ENCODE measurements around the gene DNM2. TPM values are rescaled to one million over a fixed set of nuclear protein-coding genes. Genes with fewer than 3 reads are reported as not detected.

DNM2 gene
- total and polyA plus RNA-seq, 2 of the 13 experiments (the other 11 are each of a cell fraction or from before 2014, with no cell fraction given), result 41.7 to 59.8 TPM

- Histone ChIP-seq H3K27ac (ENCODE audit: extremely low read length, insufficient read depth, low read length) (no peak overlapping the region), H2AFZ (ENCODE audit: low read length) (no peak overlapping the region), H3K4me2 (ENCODE audit: low read depth, low read length) (no peak overlapping the region), H3K79me2 (ENCODE audit: insufficient read depth, low read length) (peaks cover 81% of the 10 kb centered on the region), H4K20me1 (ENCODE audit: insufficient read depth, low read length) (0 out of 2 replicates have a peak, but pooled peaks cover 6% of the 10 kb centered on the region), H3K9ac (ENCODE audit: insufficient read depth, low read depth, low read length) (no peak overlapping the region), H3K9me3 (ENCODE audit: low read length) (no peaks in the 10 kb centered on the region), H3K4me1 (ENCODE audit: insufficient read depth, low read length) (peaks cover 19% of the 10 kb centered on the region), H3K4me3 (replicated peaks in 1 of 3; ENCODE audit: insufficient read depth in 1 of 3, low read depth in 2 of 3, low read length in 3 of 3) (no peak overlapping the region), H3K36me3 (replicated peaks in 1 of 2; ENCODE audit: control insufficient read depth in 1 of 2, insufficient read depth in 2 of 2, low read length in 2 of 2) (peaks cover 1 to 16% of the 10 kb centered on the region in 2 experiments; a peak in 3 of 5 replicates), H3K27me3 (ENCODE audit: control insufficient read depth in 1 of 2, insufficient read depth in 2 of 2, low read length in 2 of 2) (no peaks in the 10 kb centered on the region)
- FAIRE-seq (no peak), ATAC-seq (no peak), DNase-seq (ENCODE audit: low spot score) (no peak)
- 96% methylated on average over 11 of the region's 14 CpGs for WGBS (ENCODE audit: low lambda C conversion rate)
- intact Hi-C loops (cut with micrococcal nuclease; ENCODE audit: unreplicated experiment) (no loop called here), in situ Hi-C loops (cut with HindIII; ENCODE audit: extremely low pct_ligation_motif_present, low pct_unique_long_range_greater_than_20kb) (no loop called here)
- no TSS peak for BruUV-seq (replicated peaks)
- POLR2A ChIA-PET, result interaction anchor here (1.1 kb wide), 1 partner anchor 10 kb away, joined by 4 read pairs; the partner anchor contains the start of gene DNM2
- CTCF ChIA-PET (ENCODE audit: low intra/inter-chr PET ratio, low total read pairs), result no interaction called here
- TF ChIP-seq KAT2B (IDR thresholded peaks at IDR 0.05; ENCODE audit: borderline replicate concordance, low read depth, low read length), result no peak
- TF ChIP-seq HNRNPUL1 (IDR thresholded peaks at IDR 0.05; ENCODE audit: low read depth, low read length), result no peak
- TF ChIP-seq REXO4 (CRISPR knock-in tag; IDR thresholded peaks at IDR 0.05; ENCODE audit: borderline replicate concordance), result no peak
- no peak for TF ChIP-seq GATAD1 (CRISPR knock-in tag; IDR thresholded peaks at IDR 0.05)
- no peak for TF ChIP-seq FOXA3 (CRISPR knock-in tag; IDR thresholded peaks at IDR 0.05)
These were observed 9.9 kb downstream of the DNM2 start for GRCh38 chr19:10727685-10728201.

DNA sequence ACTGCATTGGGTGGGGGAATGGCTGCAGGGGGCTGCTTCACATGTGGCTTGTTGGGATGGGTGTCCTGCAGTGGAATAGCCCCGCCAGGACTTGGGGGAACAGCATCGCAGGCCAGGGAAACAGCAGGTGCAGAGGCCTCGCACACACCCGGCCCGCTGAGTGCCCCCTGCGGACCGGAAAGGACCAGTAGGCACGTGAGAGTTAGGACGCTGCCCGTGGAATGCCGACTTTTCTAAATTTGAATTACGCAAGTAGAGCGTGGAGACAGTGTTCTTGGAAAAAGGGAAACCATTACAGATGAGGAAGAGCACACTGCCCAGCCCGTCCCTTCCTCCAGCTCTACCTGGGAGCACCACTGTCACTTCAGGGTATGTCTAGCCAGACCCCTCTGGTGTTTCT lies 11.5 kb downstream of the DNM2 start:
- ATAC-seq (no peak), DNase-seq (ENCODE audit: low spot score) (no peak), FAIRE-seq (no peak)
- no peak overlapping the region for H3K9ac ChIP-seq (ENCODE audit: insufficient read depth, low read depth, low read length)
- in situ Hi-C loops (cut with HindIII; ENCODE audit: extremely low pct_ligation_motif_present, low pct_unique_long_range_greater_than_20kb), result no loop called here
- peaks cover 23% of the 10 kb centered on the region for H3K4me1 ChIP-seq (ENCODE audit: insufficient read depth, low read length)
- H2AFZ ChIP-seq (ENCODE audit: low read length), result no peak overlapping the region
- no peak overlapping the region for H3K27ac ChIP-seq (ENCODE audit: extremely low read length, insufficient read depth, low read length)
- no peaks in the 10 kb centered on the region for H3K27me3 ChIP-seq (ENCODE audit: control insufficient read depth in 1 of 2, insufficient read depth in 2 of 2, low read length in 2 of 2)
- peaks cover 83% of the 10 kb centered on the region for H3K79me2 ChIP-seq (ENCODE audit: insufficient read depth, low read length)
- H3K9me3 ChIP-seq (ENCODE audit: low read length), result no peaks in the 10 kb centered on the region
- ChIA-PET POLR2A (no interaction called here), CTCF (ENCODE audit: low intra/inter-chr PET ratio, low total read pairs) (no interaction called here)
- no TSS peak for BruUV-seq (replicated peaks)
- 96% methylated on average over 14 of the region's 14 CpGs for WGBS (ENCODE audit: low lambda C conversion rate)
- H3K4me2 ChIP-seq (ENCODE audit: low read depth, low read length), result no peak overlapping the region
- intact Hi-C loops (cut with micrococcal nuclease; ENCODE audit: unreplicated experiment), result no loop called here
- no peak for TF ChIP-seq ZNF597 (CRISPR knock-in tag; IDR thresholded peaks at IDR 0.05)
- TF ChIP-seq NCOA2 (CRISPR knock-in tag; IDR thresholded peaks at IDR 0.05), result no peak
- TF ChIP-seq LCORL (IDR thresholded peaks at IDR 0.05), result no peak
- TF ChIP-seq LCORL (CRISPR knock-in tag; IDR thresholded peaks at IDR 0.05), result no peak
- TF ChIP-seq ZNF720 (CRISPR knock-in tag; IDR thresholded peaks at IDR 0.05), result no peak
- peaks cover 0 to 12% of the 10 kb centered on the region in 2 experiments; a peak in 3 of 5 replicates for H3K36me3 ChIP-seq (replicated peaks in 1 of 2; ENCODE audit: control insufficient read depth in 1 of 2, insufficient read depth in 2 of 2, low read length in 2 of 2)
- 0 out of 2 replicates have a peak, but pooled peaks cover 3% of the 10 kb centered on the region for H4K20me1 ChIP-seq (ENCODE audit: insufficient read depth, low read length)
- H3K4me3 ChIP-seq (replicated peaks in 1 of 3; ENCODE audit: insufficient read depth in 1 of 3, low read depth in 2 of 3, low read length in 3 of 3), result no peak overlapping the region

Data from HepG2 (cell line).